Fibroblast of skin of back (primary cell): Measurements from ENCODE around the gene VASP.
"Not testable (repeated sequence)": the region's sequence is repeated elsewhere in the genome, so short reads cannot be mapped to it uniquely, and the experiment has no call there.

Experiments
- DNase-seq: peaks from one replicate; pipeline ENCODE4 v3.0.0-alpha.2; 2013

VASP gene

GRCh38 chr19:45497791-45498190 lies 9.5 kb upstream of the VASP start:
- DNase-seq, result no peak

GRCh38 chr19:45498411-45499195 lies 8.7 kb upstream of the VASP start, which contains the start of gene PPM1N:
PPM1N (plus strand) TSS chr19:45498443; CDS start chr19:45498473, 30 bp downstream.
- no peak for DNase-seq

- DNase-seq, result peak; percentile 49
These were observed 7.8 kb upstream of the VASP start for GRCh38 chr19:45499196-45500180.

DNA sequence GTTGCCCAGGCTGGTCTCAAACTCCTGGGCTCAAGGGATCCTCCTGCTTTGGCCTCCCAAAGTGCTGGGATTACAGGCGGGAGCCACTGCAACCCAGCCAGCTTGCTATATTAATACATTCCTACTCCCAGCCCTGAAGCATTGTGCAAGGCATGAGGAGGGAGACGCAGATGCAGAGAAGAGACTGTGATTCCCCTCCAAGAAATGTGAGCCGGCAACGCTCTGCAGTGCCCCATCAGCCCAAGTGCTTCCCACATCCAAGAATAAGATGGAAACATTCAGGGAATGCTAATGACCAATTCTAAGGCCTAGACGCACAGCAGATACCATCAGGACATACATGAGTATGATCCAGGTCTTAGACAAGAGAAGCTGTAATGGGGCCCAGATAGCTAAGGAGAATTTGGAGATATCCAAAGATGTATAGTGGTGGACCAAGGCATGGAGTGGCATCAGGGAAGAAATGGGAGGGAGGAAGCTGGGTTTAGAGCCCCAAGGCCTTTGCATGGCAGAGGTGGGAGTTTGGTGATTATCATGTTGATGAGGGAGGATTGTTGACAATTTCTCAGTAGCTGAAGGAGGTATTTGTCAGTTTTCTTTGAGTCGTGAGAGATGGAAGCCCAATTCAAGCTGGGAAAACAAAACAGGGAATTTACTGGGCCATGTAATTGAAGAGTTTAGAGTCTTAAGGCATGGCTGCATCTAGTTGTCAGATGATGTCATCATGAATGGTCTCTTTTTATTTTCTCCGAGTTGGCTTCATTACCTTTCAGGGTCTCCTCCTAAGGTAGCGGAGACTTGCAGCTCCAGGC lies 6.2 kb upstream of the VASP start:
- no peak for DNase-seq

DNA sequence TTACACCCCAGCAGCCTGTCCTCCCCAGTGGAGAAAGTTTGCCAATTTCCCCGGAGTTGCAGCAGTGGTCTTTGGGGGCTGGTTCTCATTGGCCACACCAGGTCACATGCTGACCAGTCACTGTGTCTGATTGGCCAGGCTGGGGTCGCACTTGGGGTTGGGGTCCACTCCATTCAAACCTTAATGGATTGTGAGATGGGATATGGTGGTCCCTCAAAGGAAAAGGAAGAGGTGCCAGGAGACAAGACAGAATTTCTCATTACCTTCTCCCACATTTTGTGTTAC lies 5.6 kb upstream of the VASP start:
- no peak for DNase-seq

DNA sequence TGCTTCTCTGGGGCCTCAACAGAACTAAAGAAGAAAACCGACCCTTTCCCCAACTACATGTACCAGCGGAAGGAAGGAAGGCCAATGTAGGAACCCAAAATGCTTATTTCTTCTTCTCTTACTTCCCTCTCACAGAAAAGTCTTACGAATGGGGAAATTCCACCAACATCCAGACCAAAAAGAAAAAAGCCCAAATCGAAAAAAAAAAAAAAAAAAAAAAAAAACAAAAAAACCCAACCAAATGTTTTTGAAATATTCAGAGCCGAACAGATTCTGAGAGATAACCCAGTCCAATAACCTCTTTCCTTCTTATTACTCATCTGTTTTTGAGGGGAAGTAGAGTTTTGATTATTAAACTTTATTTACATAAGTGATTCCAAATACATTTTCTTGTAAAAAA lies 5.2 kb upstream of the VASP start:
- no peak for DNase-seq

GRCh38 chr19:45503909-45504308 lies 3.4 kb upstream of the VASP start:
- no peak for DNase-seq

GRCh38 chr19:45505151-45505995 lies 1.9 kb upstream of the VASP start:
- peak; percentile 64 for DNase-seq

GRCh38 chr19:45505996-45506245 lies 1.4 kb upstream of the VASP start:
- no peak for DNase-seq

DNA sequence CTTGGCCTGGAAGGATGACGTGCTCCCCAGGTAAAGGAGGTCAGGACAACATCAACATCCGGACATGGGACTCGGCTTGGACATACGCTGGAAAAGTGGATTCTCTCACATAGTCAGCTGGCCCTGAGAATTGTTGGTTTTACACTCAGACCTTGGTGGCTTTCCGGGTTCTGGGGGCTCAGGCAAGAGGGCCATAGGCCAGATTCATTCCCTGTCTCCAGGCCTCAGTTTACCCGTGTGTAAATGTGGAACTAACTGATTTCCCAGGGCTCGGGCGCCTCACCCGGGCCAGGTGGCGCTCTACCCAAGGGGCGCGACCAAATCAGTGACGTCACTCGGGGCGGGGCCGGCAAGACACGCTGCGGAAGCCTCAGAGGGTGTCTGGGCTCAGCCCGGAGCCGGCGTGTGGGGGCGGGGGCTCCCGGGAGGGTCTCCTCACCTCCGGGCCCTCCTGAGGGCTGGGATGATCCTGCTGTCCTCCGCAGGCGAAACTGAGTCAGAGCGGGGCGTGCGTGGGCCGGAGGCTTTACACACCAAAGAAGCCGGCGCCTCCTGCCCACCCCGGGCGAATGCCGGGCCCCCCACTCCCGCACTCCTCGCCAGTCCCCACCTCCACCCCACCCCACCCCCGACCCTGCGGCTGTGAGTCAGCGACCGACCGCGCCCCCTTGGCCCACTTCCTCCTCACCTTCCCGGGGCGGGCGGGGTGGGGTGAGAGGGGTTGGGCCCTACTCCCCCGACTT lies 862 bp upstream of the VASP start:
- peak; percentile 91 for DNase-seq

GRCh38 chr19:45507872-45508416 lies 665 bp downstream of the VASP start:
- DNase-seq, result no peak

- DNase-seq, result peak; percentile 69
These were observed 1.2 kb downstream of the VASP start for GRCh38 chr19:45508417-45508860.

DNA sequence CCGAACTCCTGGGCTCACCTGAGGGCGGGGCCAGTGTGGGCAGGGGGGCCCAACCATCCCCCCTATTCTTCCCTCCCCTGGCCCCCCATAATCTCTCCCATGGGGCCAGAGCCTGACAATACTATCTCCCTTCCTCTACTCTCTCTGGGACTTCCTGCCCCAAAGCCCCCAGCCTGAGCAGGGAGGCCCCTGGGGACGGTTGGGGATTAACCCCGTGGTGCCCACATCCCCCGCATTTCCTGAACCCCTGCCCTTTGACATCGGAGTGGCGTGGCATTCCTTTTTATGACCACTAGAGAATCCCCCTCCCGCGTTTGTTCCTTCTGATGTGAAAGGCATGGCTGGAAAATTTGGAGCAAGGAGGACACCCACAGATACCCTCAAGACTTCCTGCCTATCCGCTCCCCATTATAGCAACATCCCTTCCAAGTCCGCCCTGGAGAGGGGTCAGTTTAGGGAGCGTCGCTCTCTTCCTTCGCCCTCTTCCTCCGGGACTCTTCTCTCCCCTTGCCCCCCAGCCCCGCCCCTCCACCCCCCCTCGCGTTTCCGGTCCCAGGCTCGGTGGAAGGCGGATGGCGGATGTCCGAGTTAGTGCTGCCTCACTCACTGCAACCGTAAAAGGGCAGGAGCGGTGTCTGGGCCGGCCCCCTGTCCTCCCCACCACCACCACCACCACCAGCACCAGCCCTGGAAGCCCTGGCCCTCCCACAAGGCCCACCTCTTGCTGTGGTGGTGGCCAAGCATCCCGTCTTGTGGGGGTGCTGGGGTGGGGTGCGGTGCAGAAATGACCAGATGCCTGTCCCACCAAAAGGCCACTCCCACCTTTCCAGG lies 1.8 kb downstream of the VASP start:
- DNase-seq, result peak; percentile 89

- no peak for DNase-seq
These were observed 2.4 kb downstream of the VASP start for GRCh38 chr19:45509692-45510015.

- DNase-seq, result not testable (repeated sequence)
These were observed 3.1 kb downstream of the VASP start for GRCh38 chr19:45510352-45510751.

- DNase-seq, result no peak
These were observed 3.8 kb downstream of the VASP start for GRCh38 chr19:45511074-45511473.

GRCh38 chr19:45512881-45513483 lies 5.7 kb downstream of the VASP start:
- no peak for DNase-seq

DNA sequence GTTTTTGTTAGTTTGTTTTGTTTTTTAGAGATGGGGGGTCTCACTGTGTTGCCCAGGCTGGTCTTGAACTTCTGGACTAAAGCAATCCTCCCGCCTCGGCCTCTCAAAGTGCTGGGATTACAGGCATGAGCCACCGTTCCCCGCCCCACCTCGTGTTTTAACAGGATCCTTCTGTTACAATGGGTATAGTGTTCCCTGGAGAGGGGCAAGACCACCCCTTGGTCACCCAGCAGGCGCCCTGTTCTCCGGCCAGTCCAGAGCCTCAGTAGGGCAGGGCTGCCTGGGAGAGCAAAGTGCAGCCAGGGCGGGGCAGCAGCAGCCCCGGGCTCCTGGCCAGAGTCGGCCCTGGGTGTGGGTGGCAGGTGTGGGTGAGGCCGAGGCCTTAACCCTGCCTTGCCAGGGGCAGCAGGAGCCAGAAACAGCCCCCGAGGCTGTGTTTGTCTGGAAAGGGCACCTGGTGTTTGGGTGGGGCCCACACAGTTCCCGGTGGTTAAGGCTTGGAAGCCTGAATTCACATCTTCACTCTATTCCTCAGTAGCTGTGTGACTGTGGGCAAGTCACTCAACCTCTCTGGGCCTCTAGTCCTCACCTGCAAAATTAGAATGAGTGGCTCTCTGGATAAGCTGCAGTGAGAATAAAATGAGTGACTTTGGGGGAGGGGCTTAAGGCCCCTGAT lies 7.2 kb downstream of the VASP start:
- no peak for DNase-seq

- DNase-seq, result no peak
These were observed 7.9 kb downstream of the VASP start for GRCh38 chr19:45515081-45515624.
